ENCODE results near the gene BRIX1.
A peak's percentile ranks its signal among the peaks of the same experiment; 100 is the strongest.

Gene BRIX1

GRCh38 chr5:34915139-34915855 lies at the start of gene BRIX1, which contains the start of gene RAD1:
Gene BRIX1, plus strand, starts transcription at chr5:34915711. Its CDS starts 28 bp downstream, at chr5:34915739.
Gene RAD1, minus strand, starts transcription at chr5:34915504. Its CDS starts 612 bp downstream, at chr5:34914892.
- peak; percentile 97 for DNase-seq (ENCODE audit: low spot score)

- no peak for DNase-seq (ENCODE audit: low spot score)
Measured at GRCh38 chr5:34866989-34867471, 48.5 kb upstream of the BRIX1 start.

GRCh38 chr5:34867660-34868059 lies 47.9 kb upstream of the BRIX1 start:
- no peak for DNase-seq (ENCODE audit: low spot score)

- no peak for DNase-seq (ENCODE audit: low spot score)
Measured at GRCh38 chr5:34868791-34869190, 46.7 kb upstream of the BRIX1 start.

- peak; percentile 82 for DNase-seq (ENCODE audit: low spot score)
Measured at GRCh38 chr5:34869256-34869655, 46.3 kb upstream of the BRIX1 start.

- DNase-seq (ENCODE audit: low spot score), result no peak
Measured at GRCh38 chr5:34870382-34870781, 45.1 kb upstream of the BRIX1 start.

- no peak for DNase-seq (ENCODE audit: low spot score)
Measured at GRCh38 chr5:34876275-34876674, 39.2 kb upstream of the BRIX1 start.

- no peak for DNase-seq (ENCODE audit: low spot score)
Measured at GRCh38 chr5:34881246-34881645, 34.3 kb upstream of the BRIX1 start.

GRCh38 chr5:34886392-34887119 lies 29.0 kb upstream of the BRIX1 start:
- no peak for DNase-seq (ENCODE audit: low spot score)

GRCh38 chr5:34889394-34889793 lies 26.1 kb upstream of the BRIX1 start:
- DNase-seq (ENCODE audit: low spot score), result no peak

GRCh38 chr5:34891981-34892380 lies 23.5 kb upstream of the BRIX1 start:
- no peak for DNase-seq (ENCODE audit: low spot score)

- DNase-seq (ENCODE audit: low spot score), result no peak
Measured at GRCh38 chr5:34892414-34892813, 23.1 kb upstream of the BRIX1 start.

- DNase-seq (ENCODE audit: low spot score), result no peak
Measured at GRCh38 chr5:34894716-34895115, 20.8 kb upstream of the BRIX1 start.

- DNase-seq (ENCODE audit: low spot score), result no peak
Measured at GRCh38 chr5:34895641-34896419, 19.7 kb upstream of the BRIX1 start.

- no peak for DNase-seq (ENCODE audit: low spot score)
Measured at GRCh38 chr5:34897646-34898045, 17.9 kb upstream of the BRIX1 start.

- DNase-seq (ENCODE audit: low spot score), result peak; percentile 76
Measured at GRCh38 chr5:34898258-34898895, 17.1 kb upstream of the BRIX1 start.

- DNase-seq (ENCODE audit: low spot score), result no peak
Measured at GRCh38 chr5:34899066-34899465, 16.4 kb upstream of the BRIX1 start.

GRCh38 chr5:34900652-34901051 lies 14.9 kb upstream of the BRIX1 start:
- DNase-seq (ENCODE audit: low spot score), result no peak

- no peak for DNase-seq (ENCODE audit: low spot score)
Measured at GRCh38 chr5:34903260-34903659, 12.3 kb upstream of the BRIX1 start.

- DNase-seq (ENCODE audit: low spot score), result no peak
Measured at GRCh38 chr5:34905564-34905963, 9.9 kb upstream of the BRIX1 start.

- no peak for DNase-seq (ENCODE audit: low spot score)
Measured at GRCh38 chr5:34913072-34913471, 2.4 kb upstream of the BRIX1 start.

GRCh38 chr5:34914671-34915138 lies 806 bp upstream of the BRIX1 start:
- no peak for DNase-seq (ENCODE audit: low spot score)

Measured in putamen (tissue), 1 donor.